ENCODE results near the gene DNAJA4.

GRCh38 chr15:78311292-78311691, 46.9 kb downstream of the DNAJA4 start:
- TF ChIP-seq POLR2A (IDR thresholded peaks at IDR 0.05) (no peak), EP300 (IDR thresholded peaks at IDR 0.05) (no peak)

All from gastroesophageal sphincter (tissue), 2 donors.